Keratinocyte (primary cell): ENCODE data around the gene IGF1R. TPM values are rescaled to one million over a fixed set of nuclear protein-coding genes. Genes with fewer than 3 reads are reported as not detected.
A peak's percentile ranks its signal among the peaks of the same experiment; 100 is the strongest.

Source experiments
- DNase-seq: peaks from one replicate; pipeline ENCODE4 v3.0.0-alpha.2; 2011; ENCODE audit warnings: low read depth, missing footprints, low spot score
- FAIRE-seq: peaks from 2 replicates; lab custom pipeline; 2011; peaks lifted over from hg19 to GRCh38; lab: Jason Lieb, UNC
- H2AFZ ChIP-seq: 2 replicates; pipeline ENCODE4 v1.6.0; 2012; ENCODE audit warnings: low read length, control low read depth, inconsistent platforms; ENCODE audit not compliant: control insufficient read depth
- H3K27ac ChIP-seq: 2 replicates; pipeline ENCODE4 v1.5.1; 2011; ENCODE audit warnings: low read length; ENCODE audit not compliant: control insufficient read depth, insufficient read depth
- H3K27me3 ChIP-seq: 3 replicates; pipeline ENCODE4 v1.6.0; 2011; ENCODE audit warnings: low read length; ENCODE audit not compliant: control insufficient read depth, insufficient read depth; ENCODE audit errors: extremely low read depth
- H3K36me3 ChIP-seq, 2 experiments: 2 replicates in 1 of 2; 3 replicates in 1 of 2; pipeline ENCODE4 v1.5.1; 2011; ENCODE audit warnings: low read length in 2 of 2, mild to moderate bottlenecking in 1 of 2; ENCODE audit not compliant: control insufficient read depth in 2 of 2, insufficient read depth in 2 of 2; ENCODE audit errors: extremely low read depth in 1 of 2
- H3K4me1 ChIP-seq: 3 replicates; pipeline ENCODE4 v1.5.1; 2011; ENCODE audit warnings: low read length; ENCODE audit not compliant: control insufficient read depth, insufficient read depth; ENCODE audit errors: extremely low read depth
- H3K4me2 ChIP-seq: 3 replicates; pipeline ENCODE4 v1.6.0; 2011; ENCODE audit warnings: low read depth, low read length; ENCODE audit not compliant: control insufficient read depth, insufficient read depth; ENCODE audit errors: extremely low read depth
- H3K4me3 ChIP-seq, 3 experiments: fragments of 200-600 bp in 1 of 3; sonication (generic) in 1 of 3; 2 replicates in 2 of 3; 3 replicates in 1 of 3; pipeline ENCODE4 v1.5.1; 2011 to 2016; ENCODE audit warnings: low read length in 3 of 3, mild to moderate bottlenecking in 3 of 3, control low read depth in 2 of 3, inconsistent platforms in 1 of 3, low read depth in 1 of 3, mixed read lengths in 1 of 3, mixed run types in 1 of 3, moderate library complexity in 1 of 3; ENCODE audit not compliant: control insufficient read depth in 2 of 3, insufficient read depth in 2 of 3; ENCODE audit errors: extremely low read depth in 1 of 3
- H3K79me2 ChIP-seq: 2 replicates; pipeline ENCODE4 v1.6.0; 2012; ENCODE audit warnings: low read length; ENCODE audit not compliant: control insufficient read depth, insufficient read depth
- H3K9ac ChIP-seq: 3 replicates; pipeline ENCODE4 v1.6.0; 2011; ENCODE audit warnings: low read length; ENCODE audit not compliant: control insufficient read depth, insufficient read depth; ENCODE audit errors: extremely low read depth
- H3K9me1 ChIP-seq: 3 replicates; pipeline ENCODE4 v1.6.0; 2011; ENCODE audit warnings: low read length; ENCODE audit not compliant: control insufficient read depth, insufficient read depth; ENCODE audit errors: extremely low read depth
- H3K9me3 ChIP-seq: 2 replicates; pipeline ENCODE4 v1.5.1; 2012; ENCODE audit warnings: low read depth, low read length; ENCODE audit not compliant: control insufficient read depth
- H4K20me1 ChIP-seq: 3 replicates; pipeline ENCODE4 v1.6.0; 2011; ENCODE audit warnings: low read length; ENCODE audit not compliant: control insufficient read depth, insufficient read depth; ENCODE audit errors: extremely low read depth
- EZH2 ChIP-seq: IDR thresholded peaks from one replicate; pipeline ENCODE4 v1.6.1; 2012; ENCODE audit warnings: inconsistent platforms, mild to moderate bottlenecking, low read length, moderate library complexity
- dilution Hi-C: fragments of 300-500 bp; cut with MboI; formaldehyde crosslinking; loops from one replicate; pipeline ENCODE4 v1.7.0; 2020; ENCODE audit warnings: low sequenced_read_pairs; ENCODE audit not compliant: extremely low pct_ligation_motif_present
- polyA plus RNA-seq, 5 experiments: library from polyadenylated mRNA; depleted of rRNA in 3 of 5; stranded (reverse) in 3 of 5; stranded (forward) in 1 of 5; unstranded in 1 of 5; fragments of >200 nt; gene quantifications; 1 replicate in 1 of 5; 2 replicates in 3 of 5; 3 replicates in 1 of 5; pipeline versions ENCODE4 v1.2.1 to v1.2.3, GENCODE V29; 2011 to 2012; ENCODE audit warnings: missing spikeins in 2 of 5, low read depth in 1 of 5, low replicate concordance in 1 of 5
- TF ChIP-seq, protein P1 (sequence below), 3 experiments: IDR thresholded peaks in 1 of 3; conservative IDR thresholded peaks in 1 of 3; optimal IDR thresholded peaks in 1 of 3; 2 replicates in 2 of 3; 3 replicates in 1 of 3; pipeline versions ENCODE3 to v1.5.1; 2011; ENCODE audit warnings: low read length in 3 of 3, mild to moderate bottlenecking in 3 of 3, moderate library complexity in 2 of 3, control low read depth in 1 of 3, inconsistent platforms in 1 of 3; ENCODE audit not compliant: insufficient read depth in 2 of 3; ENCODE audit errors: extremely low read depth in 1 of 3

The IGF1R gene
- polyA plus RNA-seq, 1 donor (not counting 4 experiments of a cell fraction or from before 2014, with no cell fraction given): 14.5 TPM

GRCh38 chr15:98763179-98763578, 114.8 kb downstream of the IGF1R start:
- peaks cover 0 to 3% of the 10 kb centered on the region in 2 experiments for H3K36me3 ChIP-seq
- H3K27ac ChIP-seq: no peak overlapping the region
- H3K4me1 ChIP-seq: peaks cover 30% of the 10 kb centered on the region
- dilution Hi-C loops: no loop called here
- H2AFZ ChIP-seq: no peak overlapping the region
- TF ChIP-seq, protein P1, sequence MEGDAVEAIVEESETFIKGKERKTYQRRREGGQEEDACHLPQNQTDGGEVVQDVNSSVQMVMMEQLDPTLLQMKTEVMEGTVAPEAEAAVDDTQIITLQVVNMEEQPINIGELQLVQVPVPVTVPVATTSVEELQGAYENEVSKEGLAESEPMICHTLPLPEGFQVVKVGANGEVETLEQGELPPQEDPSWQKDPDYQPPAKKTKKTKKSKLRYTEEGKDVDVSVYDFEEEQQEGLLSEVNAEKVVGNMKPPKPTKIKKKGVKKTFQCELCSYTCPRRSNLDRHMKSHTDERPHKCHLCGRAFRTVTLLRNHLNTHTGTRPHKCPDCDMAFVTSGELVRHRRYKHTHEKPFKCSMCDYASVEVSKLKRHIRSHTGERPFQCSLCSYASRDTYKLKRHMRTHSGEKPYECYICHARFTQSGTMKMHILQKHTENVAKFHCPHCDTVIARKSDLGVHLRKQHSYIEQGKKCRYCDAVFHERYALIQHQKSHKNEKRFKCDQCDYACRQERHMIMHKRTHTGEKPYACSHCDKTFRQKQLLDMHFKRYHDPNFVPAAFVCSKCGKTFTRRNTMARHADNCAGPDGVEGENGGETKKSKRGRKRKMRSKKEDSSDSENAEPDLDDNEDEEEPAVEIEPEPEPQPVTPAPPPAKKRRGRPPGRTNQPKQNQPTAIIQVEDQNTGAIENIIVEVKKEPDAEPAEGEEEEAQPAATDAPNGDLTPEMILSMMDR (optimal IDR thresholded peaks at IDR 0.05 in 1 of 3, IDR thresholded peaks at IDR 0.05 in 1 of 3, conservative IDR thresholded peaks at IDR 0.05 in 1 of 3; ENCODE audit: extremely low read depth in 1 of 3, insufficient read depth in 2 of 3, low read length in 3 of 3): no peak
- TF ChIP-seq EZH2: no peak
- no peak overlapping the region for H3K4me2 ChIP-seq
- no peak overlapping the region for H3K4me3 ChIP-seq
- DNase-seq: no peak
- no peaks in the 10 kb centered on the region for H3K27me3 ChIP-seq
- H3K9ac ChIP-seq: no peak overlapping the region
- H3K9me1 ChIP-seq: peaks cover 8% of the 10 kb centered on the region
- no peaks in the 10 kb centered on the region for H3K9me3 ChIP-seq
- H3K79me2 ChIP-seq: peaks cover 92% of the 10 kb centered on the region
- peak; percentile 9 for FAIRE-seq
- peaks cover 5% of the 10 kb centered on the region for H4K20me1 ChIP-seq

DNA sequence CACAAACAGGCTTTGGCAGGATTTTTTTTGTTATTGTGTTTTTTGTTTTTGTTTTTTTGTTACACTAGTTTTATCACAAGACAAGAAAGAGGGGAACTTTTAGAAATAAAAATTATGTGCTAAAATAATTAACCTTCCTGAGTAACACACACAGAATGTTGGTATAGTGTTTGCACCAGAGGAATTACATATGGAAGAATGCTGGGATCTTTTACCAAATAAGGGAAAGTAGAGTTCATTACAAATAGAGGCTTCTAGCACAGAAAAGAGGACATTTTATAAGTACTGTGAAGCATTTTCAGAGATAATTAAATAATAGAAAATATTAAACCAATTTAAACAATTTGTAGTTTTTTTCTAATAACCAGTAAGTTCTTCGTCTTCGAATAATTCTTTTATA, 116.0 kb downstream of the IGF1R start:
- TF ChIP-seq EZH2: no peak
- TF ChIP-seq, protein P1 (optimal IDR thresholded peaks at IDR 0.05 in 1 of 3, IDR thresholded peaks at IDR 0.05 in 1 of 3, conservative IDR thresholded peaks at IDR 0.05 in 1 of 3; ENCODE audit: extremely low read depth in 1 of 3, insufficient read depth in 2 of 3, low read length in 3 of 3): no peak
- no peak overlapping the region for H3K4me3 ChIP-seq
- no peak for FAIRE-seq
- no peak overlapping the region for H3K27ac ChIP-seq
- peaks cover 89% of the 10 kb centered on the region for H3K79me2 ChIP-seq
- H3K9ac ChIP-seq: no peak overlapping the region
- H3K27me3 ChIP-seq: no peaks in the 10 kb centered on the region
- DNase-seq: no peak
- no peak overlapping the region for H2AFZ ChIP-seq
- dilution Hi-C loops: no loop called here
- H3K4me1 ChIP-seq: peaks cover 30% of the 10 kb centered on the region
- peaks cover 8% of the 10 kb centered on the region for H3K9me1 ChIP-seq
- H4K20me1 ChIP-seq: peaks cover 5% of the 10 kb centered on the region
- H3K4me2 ChIP-seq: no peak overlapping the region
- H3K36me3 ChIP-seq: peaks cover 0 to 3% of the 10 kb centered on the region in 2 experiments
- H3K9me3 ChIP-seq: no peaks in the 10 kb centered on the region
